Stimulated activated naive CD4-positive, alpha-beta T cell (primary cell): Measurements from ENCODE around the gene SERPIND1.

Source experiments
- DNase-seq, 6 experiments: peaks; one replicate each; lab custom pipeline; 2025; lab: John Stamatoyannopoulos, UW

SERPIND1 gene

DNA sequence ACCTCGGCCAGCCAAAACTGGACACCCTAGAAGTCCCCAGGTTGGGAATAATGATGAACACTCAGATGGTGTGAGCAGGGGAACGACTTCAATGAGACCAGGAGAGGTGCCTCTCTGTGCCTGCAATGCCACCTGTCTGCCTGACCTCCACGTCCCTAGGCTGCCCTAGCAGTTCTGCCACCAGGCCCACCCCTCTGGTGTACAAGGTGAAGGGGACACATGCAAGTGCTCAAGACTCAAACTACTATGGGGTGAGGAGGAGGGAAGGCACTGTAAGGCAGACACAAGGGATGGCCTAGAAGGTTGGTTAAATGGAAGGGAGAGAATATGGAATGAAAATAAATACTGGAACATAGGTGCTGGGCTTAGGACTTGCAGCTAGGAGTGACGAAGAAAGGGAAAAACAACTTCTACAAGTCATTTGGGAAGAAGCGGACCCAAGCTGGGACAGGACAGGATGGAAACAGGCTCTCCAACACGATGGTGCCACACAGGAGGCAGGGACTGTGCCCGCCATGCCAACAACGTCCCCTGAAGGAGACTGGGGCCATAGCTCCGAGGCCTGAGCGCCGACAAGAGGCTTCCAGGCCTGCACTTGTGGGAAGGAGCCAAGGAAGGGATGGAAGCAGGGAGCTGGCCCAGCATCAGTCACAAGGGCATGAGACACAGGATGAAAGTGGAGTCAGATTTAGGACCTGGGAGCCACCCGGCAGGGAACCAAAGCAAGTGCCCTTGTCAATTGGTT, 18.5 kb downstream of the SERPIND1 start:
- DNase-seq, result no peak

DNA sequence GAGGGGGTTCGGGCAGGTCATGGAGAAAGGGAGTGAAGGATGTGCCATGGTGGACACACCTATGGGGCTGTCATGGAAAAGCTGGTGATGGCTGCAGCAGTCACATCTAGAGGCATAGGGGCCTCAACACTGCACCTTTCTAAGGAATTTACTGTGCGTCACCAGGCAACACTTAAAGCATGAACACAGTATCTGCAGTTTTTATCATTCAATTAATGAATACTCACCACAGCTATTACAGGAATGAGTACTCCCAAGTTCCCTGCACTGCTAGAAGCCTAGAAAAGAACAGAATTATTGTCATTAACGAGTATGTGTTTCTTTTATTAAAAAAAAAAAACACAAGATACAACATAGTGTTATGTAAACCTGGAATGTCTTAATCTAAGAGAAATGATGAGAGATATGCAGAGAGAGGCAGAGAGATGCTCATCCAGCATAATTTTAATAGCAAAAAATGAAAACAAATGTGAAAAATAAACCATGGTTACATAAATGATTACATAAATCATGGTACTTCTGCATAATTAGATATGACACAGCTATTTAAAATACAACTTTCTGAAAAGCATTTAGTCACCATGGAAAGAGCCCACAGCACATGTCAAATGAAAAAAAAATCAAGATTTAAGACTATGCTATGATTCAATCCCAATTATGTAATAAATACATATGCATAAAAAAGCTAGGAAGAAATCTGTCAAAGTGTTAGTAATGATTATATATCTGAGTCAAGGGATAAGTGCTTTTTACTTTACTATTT, 19.2 kb downstream of the SERPIND1 start:
- no peak for DNase-seq

DNA sequence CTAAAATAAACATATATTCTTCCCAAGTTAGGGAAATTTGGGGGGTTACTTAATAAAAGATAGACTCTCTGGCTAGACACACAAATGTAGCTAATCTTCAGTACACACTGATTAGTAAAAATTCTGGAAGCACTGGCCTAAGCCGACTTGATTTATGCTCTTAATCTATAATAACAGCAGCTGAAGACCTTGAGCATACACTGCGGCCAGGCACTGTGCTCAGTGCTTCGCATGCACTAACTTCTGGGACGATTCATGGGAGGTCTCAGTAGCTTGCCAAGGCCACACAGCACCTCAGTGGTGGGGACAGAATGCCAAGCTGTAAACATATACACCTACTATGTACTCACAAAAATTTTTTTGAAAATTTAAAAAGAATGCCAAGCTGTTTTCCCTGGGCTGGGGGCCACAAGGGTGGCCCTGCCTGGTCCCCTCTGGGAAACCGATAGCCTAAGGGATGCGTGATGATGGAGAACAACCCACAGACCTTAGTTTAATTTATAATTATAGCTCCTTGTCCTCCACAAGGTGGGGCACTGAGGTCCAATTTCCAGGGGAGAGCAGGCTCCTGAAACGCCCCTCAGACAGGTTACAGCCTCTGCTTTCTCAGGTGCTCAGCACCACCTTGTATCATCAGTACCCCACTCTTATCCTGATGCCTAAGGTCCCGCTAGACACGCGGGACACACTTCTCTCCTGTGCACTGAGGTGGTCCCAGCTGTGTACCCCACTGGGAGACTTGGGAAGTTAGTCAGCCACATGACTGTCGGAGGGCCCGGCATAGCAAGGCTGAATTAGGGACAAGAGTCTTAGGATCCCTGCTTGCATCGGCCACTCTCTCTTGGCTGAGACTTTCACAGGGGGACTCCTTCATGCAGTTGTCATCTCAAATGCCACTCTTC, 20.1 kb downstream of the SERPIND1 start:
- DNase-seq, result no peak

DNA sequence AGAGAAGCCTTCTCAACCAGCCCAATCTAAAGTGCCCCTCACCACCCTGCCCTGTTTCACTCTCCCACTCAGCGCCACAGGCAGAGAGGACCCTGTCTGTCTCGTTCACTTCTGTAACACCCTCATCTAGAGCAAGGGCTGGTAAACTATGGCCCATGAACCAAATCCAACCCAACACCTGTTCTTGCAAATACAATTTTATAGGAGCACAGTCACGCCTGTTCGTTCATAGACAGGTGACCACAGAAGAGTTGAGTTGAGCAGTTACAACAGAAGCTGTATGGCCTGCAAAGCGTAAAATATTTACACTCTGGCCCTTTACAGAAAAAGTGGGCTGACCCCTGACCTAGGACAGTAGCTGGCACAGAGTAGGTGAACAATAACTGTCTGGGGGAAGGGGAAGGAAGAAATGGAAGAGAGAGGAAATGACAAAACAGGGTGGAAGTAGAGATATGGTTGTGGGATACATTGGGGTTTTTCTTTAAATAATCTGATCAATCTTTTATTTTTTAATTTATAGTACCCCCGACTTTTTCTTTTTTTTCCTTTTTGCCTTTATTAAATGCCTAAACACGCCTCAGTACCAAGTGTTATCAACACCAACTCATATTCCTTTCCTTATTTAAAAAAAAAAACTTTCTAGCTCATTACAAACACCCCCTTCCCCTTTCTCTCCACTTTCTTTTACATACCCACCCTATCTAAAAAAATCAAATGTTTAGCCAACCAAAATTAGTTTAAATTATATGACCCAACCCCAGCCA, 20.9 kb downstream of the SERPIND1 start:
- no peak for DNase-seq

DNA sequence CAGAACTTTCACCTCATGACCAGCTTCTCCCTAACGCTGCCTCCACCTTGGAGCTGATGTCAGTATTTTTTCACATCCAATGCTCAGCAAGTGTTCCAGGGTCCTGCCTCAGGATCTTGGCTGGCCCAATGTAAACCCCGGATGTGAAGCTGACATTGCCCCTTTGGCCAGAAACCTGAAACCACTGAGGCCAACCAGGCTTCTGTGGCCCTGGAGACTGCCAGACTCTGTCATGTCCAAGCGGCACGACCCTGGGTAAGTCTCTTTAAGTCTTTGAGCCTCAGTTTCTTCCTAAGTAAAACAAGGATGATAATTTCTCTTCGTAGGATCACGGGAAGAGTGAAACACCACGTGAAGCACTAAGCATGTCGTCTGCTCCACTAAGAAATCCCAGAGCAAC, 22.8 kb downstream of the SERPIND1 start:
- DNase-seq, result no peak

DNA sequence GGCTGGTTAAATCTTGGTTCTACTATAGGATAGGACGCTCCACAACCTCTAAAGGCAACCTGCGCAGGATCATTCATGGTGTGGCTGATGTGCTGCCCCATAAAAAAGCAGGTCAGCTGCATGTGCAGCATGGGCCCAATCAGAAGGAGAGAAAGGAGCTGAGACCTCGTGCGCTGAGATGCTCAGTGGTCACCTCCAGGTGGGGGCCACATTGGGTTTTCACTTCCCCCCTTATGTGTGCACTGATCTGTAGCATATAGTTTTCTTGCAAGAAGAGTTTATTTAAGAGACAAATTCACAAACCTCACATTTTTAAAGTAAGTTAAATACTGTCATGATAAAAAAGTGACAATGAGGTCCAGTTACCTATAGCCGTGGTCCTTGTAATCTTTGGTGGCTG, 24.3 kb downstream of the SERPIND1 start:
- DNase-seq, result no peak

DNA sequence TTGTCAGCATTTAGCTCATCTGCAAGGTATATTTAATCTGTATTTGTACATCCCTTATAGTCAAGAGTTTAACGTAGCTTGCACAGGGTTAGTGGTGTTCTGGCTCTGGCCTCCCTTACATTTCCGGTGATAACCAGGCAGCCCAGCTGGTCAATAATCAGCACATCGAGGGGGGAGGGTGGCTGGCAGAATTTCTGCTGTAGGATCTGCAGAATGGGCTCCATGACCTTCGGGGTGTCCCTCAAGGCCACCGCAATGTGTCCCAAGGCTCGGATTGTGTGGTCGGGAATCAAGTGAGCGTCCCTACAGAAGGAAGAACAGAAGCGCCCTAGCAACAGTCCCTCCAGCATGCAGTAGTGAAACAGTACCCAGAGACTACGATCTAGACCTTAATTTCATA, 25.1 kb downstream of the SERPIND1 start:
- DNase-seq, result no peak

DNA sequence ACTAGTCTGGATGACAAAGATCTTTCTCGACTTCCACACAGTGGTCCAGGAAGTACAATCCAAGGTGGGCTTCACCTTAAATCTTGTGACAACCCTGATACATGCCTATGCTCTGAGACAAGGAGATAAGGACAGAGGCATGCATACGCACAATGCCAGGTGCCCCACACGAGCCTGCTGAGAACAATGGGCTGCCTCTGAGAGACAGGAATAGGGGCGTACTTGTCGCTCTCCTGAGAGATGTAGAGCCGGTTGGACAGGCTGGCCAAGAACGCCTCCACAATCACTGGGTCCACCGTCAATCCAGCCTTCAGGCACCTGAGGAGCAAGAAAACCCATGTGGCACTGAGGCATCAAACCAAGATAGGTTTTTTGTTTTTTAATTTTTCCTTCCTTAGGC, 25.5 kb downstream of the SERPIND1 start:
- DNase-seq, result no peak

DNA sequence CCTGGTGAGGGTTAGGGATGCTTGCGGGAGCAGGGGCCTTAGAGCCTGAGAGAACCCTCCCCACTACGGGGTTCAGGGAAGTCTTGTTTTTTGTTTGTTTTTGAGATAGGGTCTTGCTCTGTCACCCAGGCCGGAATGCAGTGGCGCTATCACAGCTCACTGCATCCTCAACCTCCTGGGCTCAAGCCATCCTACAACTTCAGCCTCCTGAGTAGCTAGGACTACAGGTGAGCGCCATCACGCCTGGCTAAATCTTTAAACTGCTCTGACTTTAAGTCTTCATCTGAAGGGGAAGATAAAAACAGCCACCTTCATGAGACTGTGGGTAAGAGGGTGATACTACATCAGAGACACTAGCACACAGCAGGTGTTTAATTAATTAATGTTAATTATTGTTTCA, 28.5 kb downstream of the SERPIND1 start:
- DNase-seq, result no peak

DNA sequence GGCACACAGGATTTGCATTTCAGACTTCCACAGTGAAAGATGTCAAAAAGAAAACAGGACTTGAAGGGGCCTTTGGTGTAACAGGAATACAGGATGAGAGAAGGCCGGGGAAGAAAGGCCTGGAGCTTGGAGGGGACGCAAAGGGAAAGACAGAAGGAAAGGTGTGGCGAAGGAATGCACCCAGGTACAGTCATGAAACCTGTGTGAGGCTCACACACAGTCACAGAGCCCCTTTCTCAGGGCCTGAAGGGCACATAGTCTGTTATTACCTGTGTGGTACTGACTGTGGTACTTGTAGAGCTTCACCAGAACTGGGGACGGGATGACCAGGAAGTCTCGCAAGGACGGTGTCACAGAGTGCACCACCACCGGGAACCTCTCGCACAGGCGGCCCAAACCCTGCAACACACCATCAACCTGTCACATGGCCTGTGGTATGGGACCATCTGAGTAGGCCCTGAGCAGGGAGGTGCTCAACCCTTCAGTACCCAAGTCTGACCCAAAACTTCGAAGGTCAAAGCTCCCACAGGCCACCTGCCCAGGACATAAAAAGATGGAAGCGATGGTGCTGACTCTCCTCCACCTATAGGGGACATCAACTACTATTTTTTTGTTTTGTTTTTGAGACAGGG, 29.1 kb downstream of the SERPIND1 start:
- no peak for DNase-seq

DNA sequence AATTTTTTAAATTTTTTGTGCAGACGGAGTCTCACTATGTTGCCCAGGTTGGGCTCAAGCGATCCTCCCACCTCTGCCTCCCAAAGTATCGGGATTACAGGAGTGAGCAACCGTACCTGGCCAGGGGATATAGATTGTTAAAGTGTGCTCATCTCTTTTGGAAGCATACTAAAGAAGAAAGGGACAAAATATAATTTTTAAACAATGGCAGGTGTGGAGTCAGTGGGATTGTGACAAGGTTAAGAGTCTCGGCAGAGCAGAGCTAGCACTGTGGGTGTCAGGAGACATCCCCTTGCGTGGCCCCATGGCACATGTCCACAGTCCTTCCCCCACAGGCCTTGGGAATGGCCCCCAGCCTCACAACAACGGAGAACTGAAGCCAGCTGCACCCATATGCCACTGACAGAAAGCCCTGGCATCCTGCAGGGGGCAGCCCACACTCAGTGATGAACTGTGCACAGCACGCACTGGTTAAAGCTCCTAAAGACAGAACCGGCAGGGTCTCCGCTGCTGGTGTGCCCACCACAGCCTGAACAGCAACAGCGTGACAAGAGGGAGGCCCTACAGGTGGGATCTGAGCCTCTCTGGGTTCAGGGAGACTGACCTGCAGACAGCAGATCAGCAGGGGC, 29.9 kb downstream of the SERPIND1 start:
- peak in 3 of 6 experiments; percentile 6 to 15 (median 11) for DNase-seq

DNA sequence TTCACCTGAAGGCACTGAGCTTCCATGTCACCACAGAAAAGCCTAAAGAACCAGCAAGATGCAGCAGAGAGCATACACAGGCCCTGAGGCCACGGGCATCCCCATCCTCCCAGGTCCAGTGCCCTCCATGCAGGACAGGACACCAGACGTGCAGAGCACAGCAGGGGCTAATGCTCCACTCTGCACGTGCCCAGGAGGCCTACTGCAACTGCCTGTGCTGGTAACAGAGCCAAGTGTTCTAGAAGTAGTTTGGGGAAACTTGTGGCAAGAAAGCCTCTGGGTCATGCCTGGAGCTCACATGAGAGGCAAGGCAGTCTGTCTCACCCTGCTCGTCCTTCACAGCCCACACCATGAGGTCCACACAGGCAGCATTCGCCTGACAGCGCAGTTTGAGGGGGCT, 30.7 kb downstream of the SERPIND1 start:
- no peak for DNase-seq

DNA sequence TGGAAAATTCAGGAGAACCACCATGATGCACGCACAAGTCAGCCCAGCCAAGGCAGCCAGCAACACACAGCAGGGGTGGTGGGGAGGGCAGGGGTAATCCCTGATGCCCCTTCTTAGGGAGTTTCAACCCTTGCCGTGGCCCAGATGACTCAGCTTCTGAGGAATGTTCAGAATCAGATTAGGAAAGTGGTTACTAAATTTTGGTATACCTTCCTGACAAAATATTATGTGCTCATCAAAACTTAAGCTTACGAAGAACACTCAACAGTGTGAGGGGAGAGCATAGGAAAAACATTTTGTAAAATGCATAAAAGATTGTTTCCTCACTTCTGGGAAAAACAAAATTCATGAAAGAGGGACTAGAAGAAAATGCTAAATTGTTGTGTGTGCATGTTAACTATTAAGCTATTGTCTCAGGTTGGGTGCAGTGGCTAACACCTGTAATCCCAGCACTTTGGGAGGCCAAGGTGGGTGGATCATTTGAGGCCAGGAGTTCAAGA, 32.1 kb downstream of the SERPIND1 start:
- no peak for DNase-seq

DNA sequence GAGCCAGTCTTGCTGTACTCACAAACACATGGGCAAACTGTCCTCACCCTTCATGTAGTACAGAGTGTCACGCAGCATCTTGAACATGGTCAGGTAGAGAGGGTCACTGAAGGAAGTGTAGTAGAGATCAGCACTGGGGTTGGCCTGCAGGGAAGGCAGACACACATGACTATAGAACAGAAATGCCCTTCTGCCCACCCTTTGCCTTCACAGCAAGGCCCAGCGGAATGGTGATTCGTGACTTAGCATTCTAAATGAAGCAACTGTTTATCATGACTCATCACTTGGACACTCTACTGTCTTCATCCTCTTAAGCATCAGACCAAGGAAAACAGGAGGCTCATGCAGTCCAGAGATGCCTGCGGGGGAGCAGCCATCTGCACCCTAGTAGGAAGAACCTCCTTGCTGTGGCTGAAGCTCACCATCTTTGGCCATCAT, 33.4 kb downstream of the SERPIND1 start:
- no peak for DNase-seq

DNA sequence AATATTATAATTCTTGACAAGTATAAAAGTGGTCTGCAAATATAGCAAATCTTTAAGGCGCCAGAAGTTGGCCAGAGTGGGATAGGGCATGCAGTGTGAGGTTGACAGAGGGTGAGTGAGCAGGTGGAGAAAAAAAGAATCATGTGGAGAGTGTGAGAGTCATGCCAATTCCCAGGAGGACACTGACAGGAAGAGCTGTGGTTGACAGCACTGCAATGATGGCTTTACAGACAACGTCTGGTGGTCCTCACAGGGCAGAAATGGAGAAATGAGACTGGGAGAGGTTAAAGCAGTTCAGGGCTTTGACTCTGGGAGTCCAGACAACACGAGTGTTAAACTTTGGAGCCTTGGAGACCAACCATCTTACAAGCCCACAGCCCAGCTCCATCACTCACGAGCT, 34.9 kb downstream of the SERPIND1 start:
- DNase-seq, result no peak

DNA sequence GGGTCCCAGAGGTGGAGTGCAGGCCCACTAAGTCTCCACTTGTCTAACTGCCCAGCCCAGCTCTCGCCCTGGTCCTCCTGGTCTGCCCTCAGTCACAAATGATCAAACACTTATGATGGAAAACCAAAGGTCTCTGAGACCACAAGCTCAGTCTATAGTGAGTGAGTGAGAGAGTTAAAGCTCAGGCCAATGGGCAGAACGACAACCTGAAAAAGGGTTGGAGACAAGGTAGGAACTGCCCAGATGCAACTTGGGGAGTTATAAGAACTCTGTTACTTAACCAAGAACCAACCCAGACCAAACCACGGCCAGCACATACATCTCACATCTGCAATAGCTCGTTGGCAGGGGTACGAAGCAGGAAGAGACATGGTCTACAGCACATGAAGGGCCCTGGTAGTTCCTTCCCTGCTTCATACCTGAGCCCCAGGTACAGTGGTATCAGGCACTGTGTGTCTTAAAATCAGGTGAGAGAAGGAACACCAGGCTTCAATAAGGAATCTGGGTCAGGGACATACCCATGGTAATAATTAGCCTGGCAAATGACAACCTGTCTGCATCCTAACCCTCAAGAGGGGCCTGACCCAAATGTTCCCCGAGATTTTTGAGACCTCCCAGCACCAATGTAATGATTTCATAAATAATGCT, 35.7 kb downstream of the SERPIND1 start:
- no peak for DNase-seq

DNA sequence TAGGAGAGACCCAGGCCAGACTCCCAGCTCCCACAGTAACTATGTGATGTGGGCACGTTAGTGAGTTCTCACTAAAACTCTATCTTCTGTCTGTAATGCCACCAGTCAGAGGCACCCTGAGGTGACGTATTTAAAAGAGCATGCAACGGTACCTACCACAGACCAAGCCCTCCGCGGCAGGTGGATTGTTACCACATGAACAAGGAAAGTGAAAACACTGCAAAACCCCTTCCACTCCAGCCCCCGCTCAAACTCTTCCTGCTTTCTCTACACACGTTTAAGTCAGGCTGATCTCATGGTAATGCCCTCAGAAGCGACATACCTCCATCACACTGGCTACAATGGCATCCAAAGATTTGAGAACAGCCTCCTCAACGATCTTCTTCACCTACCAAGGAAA, 36.7 kb downstream of the SERPIND1 start:
- DNase-seq, result peak in 5 of 6 experiments; percentile 13 to 59 (median 39)

DNA sequence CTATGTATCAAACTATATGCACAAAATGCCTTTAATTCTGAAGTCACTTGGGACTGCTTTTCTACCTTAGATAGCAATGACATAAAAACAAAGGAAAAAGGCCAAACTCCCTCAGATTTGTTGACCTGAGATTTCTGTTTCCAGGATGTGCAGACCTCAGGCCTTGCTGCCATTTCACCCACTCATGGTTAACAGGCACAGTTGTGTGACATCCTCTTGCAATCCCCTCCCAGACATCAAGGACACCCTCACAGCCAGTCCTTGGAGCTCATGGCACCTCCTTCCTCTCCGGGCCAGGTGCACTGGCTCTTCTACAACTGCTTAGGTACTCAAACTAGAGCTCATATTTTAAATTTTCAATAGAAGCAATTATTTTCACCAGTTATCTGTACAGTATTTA, 37.3 kb downstream of the SERPIND1 start:
- no peak for DNase-seq

DNA sequence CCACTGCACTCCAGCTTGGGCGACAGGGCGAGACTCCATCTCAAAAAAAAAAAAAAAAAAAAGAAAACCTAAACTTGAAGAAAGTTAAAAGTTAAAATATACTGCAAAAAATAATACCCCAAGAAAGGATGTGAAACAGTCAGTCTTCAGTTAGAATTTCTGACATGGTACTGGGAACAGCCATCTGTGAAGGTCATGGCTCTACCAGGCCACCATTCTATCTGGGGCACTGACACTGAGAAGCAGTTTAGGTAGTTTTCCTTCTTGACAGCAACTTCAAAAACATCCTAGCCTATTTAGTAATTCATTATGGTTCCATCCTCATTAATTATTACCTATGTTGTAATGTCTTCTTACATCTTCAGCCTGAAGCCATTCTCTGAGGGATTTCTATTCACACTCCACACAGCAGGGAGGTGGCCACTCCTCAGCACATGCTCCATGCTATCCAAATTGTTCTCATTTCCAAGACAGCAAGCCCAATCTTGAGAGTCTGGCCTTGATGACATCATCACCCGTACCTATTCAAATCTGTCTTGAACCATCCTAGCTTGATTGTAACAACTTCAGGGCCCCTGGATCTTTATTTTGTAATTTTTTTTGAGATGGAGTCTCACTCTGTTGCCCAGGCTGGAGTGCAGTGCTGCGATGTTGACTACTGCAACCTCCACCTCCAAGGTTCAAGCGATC, 38.2 kb downstream of the SERPIND1 start:
- DNase-seq, result no peak
